GM19455 (cell line): Measurements from ENCODE around the gene SRPK1.
"Not testable (repeated sequence)": the region's sequence is repeated elsewhere in the genome, so short reads cannot be mapped to it uniquely, and the experiment has no call there.

Experiments
- ATAC-seq: cut with Tn5 transposase; IDR thresholded peaks from one replicate; pipeline ENCODE4 v1.9.1; 2021; ENCODE audit not compliant: unreplicated experiment

Gene SRPK1

GRCh38 chr6:35920793-35921732 lies at the start of gene SRPK1:
Gene SRPK1 (minus strand): TSS chr6:35921098. CDS start chr6:35921056, 42 bp downstream.
- ATAC-seq: peak; percentile 79

GRCh38 chr6:35970181-35970580 lies 49.3 kb upstream of the SRPK1 start:
- no peak for ATAC-seq

GRCh38 chr6:35969646-35970045 lies 48.7 kb upstream of the SRPK1 start:
- ATAC-seq: no peak

GRCh38 chr6:35968821-35969220 lies 47.9 kb upstream of the SRPK1 start:
- no peak for ATAC-seq

GRCh38 chr6:35967076-35967774 lies 46.3 kb upstream of the SRPK1 start:
- no peak for ATAC-seq

- ATAC-seq: no peak
These were observed 42.1 kb upstream of the SRPK1 start for GRCh38 chr6:35962779-35963560.

GRCh38 chr6:35960187-35960586 lies 39.3 kb upstream of the SRPK1 start:
- ATAC-seq: no peak

GRCh38 chr6:35955970-35956369 lies 35.1 kb upstream of the SRPK1 start:
- no peak for ATAC-seq

- no peak for ATAC-seq
These were observed 34.6 kb upstream of the SRPK1 start for GRCh38 chr6:35955521-35955920.

GRCh38 chr6:35955071-35955470 lies 34.2 kb upstream of the SRPK1 start:
- no peak for ATAC-seq

- no peak for ATAC-seq
These were observed 33.4 kb upstream of the SRPK1 start for GRCh38 chr6:35954333-35954732.

GRCh38 chr6:35948725-35949124 lies 27.8 kb upstream of the SRPK1 start:
- ATAC-seq: no peak

- no peak for ATAC-seq
These were observed 24.7 kb upstream of the SRPK1 start for GRCh38 chr6:35945650-35946025.

- no peak for ATAC-seq
These were observed 22.5 kb upstream of the SRPK1 start for GRCh38 chr6:35943390-35943789.

- no peak for ATAC-seq
These were observed 21.5 kb upstream of the SRPK1 start for GRCh38 chr6:35942355-35942754.

- ATAC-seq: not testable (repeated sequence)
These were observed 20.3 kb upstream of the SRPK1 start for GRCh38 chr6:35941170-35941569.

- not testable (repeated sequence) for ATAC-seq
These were observed 19.1 kb upstream of the SRPK1 start for GRCh38 chr6:35940014-35940413.

- not testable (repeated sequence) for ATAC-seq
These were observed 18.4 kb upstream of the SRPK1 start for GRCh38 chr6:35939259-35939658.

- ATAC-seq: no peak
These were observed 15.9 kb upstream of the SRPK1 start for GRCh38 chr6:35936681-35937359.

- no peak for ATAC-seq
These were observed 14.6 kb upstream of the SRPK1 start for GRCh38 chr6:35935469-35935868.

- no peak for ATAC-seq
These were observed 12.9 kb upstream of the SRPK1 start for GRCh38 chr6:35933844-35934243.
